Activated CD8-positive, alpha-beta memory T cell treated with anti-CD3 and anti-CD28 coated beads, Interleukin-2, amount 50 U/mL, for 1 hour (primary cell): ENCODE data around the gene TECPR2.
"Not testable (repeated sequence)": the region's sequence is repeated elsewhere in the genome, so short reads cannot be mapped to it uniquely, and the experiment has no call there.

ENCODE experiments used
- DNase-seq: peaks from one replicate; pipeline ENCODE4 v3.0.0-alpha.2; 2020; ENCODE audit errors: extremely low read depth

TECPR2 gene

DNA sequence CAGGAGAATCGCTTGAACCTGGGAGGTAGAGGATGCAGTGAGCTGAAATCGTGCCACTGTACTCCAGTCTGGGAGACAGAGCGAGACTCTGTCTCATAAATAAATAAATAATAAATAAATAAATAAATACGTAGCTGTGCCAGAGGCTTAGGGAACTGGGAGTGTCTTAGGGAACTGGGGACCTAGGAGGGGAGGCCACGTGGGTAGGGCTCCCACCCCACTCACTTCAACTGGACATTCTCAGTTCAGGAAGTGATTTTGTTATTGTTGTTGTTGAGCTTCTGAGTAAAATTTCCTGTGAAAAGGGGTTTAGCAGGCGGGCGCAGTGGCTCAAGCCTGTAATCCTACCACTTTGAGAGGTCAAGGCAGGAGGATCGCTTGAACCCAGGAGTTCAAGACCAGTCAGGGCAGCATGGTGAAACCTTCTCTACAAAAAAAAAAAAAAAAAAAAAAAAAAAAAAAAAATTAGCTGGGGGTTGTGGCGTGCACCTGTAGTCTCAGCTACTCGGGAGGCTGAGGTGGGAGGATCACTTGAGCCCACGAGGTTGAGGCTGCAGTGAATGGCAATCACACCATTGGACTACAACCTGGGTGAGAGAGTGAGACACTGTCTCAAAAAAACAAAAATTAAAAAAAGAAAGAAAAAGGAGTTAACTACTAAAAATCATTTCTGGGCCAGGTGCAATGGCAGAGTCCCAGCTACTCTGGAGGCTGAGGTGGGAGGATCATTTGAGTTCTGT, 165.9 kb downstream of the TECPR2 start:
- no peak for DNase-seq

- no peak for DNase-seq
These were observed 168.2 kb downstream of the TECPR2 start for GRCh38 chr14:102530828-102531478.

DNA sequence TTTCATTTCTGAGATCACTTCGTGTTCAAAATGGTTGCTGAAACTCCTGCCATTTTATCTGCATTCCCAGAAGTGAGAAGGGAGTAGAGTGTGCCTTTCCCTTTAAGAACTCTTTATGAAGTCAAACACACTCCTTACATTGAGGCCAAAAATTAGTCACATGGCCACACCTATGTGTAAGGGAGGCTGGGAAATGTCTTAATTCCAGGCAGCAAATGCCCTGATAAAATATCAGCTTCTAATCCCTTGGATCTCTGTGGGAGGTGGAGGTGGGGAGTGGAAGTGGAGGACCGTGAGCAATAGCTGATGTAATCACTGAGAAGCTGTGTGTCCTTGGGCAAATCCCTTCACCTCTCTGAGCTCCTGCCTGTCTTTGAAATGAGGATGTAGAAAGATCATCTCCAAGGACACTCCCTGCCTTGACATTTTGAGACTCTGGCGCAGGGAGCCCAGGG, 169.5 kb downstream of the TECPR2 start:
- no peak for DNase-seq

GRCh38 chr14:102537981-102538601, 175.3 kb downstream of the TECPR2 start:
- no peak for DNase-seq

DNA sequence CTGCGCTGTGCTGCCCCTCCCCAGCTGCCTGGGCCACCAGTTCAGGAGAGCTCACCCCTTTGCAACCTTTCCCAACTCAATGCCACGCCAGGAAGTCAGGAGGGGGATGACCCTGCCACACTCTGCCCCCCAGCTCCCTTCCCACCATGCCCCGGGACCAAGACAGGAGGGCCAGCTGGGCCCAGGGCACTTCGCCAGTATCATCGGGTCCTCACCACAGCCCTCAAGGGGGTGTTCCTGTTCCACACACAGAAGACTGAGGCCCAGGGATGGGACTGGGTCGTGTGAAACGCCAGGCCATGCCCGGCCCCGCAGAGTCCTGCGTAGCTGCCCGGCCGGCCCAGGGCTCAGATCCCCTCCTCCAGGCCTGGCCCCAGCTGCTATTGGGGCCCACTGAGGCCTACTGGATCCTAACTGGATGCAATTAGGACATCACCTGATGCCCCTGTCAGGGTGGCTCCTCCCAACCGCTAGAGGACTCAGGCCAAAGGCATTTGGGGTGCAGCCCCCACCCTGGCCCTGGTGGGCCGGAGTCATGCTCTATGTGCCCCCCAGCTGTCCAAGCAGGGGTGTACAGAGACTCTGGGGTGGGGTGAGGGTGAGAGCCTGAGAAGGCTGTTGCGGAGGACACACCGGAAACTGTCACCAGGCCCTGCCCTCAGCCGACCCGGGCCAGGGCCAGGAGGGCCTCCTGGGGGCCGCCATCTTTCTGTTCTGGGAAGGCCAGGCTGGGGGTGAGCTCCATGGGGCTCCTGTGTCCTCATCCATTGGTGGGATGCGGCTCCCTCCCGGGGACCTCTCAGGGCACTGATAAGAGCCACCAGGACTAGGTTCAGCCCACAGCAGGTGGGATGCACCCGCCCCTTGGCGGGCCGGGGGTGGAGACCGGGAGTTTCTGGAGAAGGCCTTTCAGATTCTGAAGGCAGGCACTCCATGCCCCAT, 176.1 kb downstream of the TECPR2 start:
- no peak for DNase-seq

DNA sequence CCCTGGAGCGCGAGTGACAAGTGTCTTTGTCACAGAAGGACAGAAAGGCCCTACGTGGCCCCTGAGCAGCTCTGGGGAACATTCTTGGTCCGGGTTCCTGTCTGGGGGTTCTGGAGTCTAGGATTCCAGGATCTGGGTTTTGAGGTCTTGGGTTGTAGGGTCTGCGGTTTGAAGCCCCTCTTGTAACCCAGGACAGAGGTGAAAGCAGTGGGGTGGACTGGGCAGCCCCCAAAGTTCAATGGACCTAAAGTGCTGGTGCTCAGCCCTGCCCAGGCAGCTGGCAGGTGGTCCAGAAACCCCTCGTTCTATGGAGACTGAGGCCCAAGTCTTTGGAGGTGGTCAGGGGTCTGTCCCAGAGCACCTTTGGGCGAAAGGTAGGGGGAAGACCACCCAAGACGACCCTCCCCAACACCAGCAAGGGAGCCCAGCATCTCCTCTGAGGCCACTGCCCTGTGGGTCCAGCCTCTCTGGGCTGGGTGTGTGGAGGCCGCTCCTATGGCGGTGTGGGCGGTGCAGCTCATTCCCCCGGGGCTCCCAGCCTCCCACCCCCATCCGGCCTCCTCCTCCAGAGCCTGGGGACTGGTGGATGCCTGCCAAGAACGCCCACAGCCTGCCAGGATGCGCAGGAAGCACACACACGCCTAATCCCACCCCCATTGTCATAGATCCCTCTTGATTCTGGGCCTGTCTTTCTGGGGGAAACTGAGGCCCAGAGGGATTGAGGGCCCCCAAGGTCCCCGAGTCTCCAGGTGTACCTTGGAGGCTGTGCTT, 177.0 kb downstream of the TECPR2 start:
- no peak for DNase-seq

- no peak for DNase-seq
These were observed 177.7 kb downstream of the TECPR2 start for GRCh38 chr14:102540315-102541028.

- not testable (repeated sequence) for DNase-seq
These were observed 178.3 kb downstream of the TECPR2 start for GRCh38 chr14:102541029-102541491.

GRCh38 chr14:102541771-102542170, 179.0 kb downstream of the TECPR2 start:
- no peak for DNase-seq

DNA sequence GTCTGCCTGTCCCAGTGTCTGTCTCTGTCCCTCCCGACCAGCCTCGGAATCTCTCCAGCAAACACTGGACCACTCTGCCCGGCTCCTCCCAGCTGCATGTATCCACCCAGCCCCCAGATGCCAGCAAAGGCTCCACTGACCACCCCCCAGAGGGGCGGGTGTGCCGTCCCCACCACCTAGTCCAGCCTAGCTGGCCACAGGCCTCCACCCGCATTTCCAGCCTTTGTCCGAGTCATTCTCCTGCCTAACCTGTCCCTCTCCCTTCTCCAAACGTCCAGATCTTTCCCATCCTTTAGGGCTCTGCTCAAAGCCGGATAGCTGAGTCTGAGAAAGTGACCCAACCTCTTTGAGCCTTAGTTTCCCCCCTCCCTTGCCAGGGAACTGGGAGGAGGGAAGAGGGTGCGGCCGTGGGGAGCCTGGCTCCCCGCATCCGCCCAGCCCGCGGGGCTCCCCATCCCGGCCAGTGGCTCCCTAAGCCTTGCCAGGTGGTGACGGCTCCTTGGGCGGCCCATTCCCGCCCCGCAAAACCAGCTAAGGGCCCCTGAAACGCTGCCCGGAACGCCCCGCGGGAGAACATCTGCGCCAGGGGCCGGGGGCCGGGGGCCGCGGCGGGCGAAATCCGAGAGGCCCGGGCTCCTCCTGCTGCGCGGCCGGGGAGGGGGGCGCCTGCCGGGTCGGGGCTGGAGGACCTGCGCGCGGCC, 181.5 kb downstream of the TECPR2 start:
- no peak for DNase-seq

DNA sequence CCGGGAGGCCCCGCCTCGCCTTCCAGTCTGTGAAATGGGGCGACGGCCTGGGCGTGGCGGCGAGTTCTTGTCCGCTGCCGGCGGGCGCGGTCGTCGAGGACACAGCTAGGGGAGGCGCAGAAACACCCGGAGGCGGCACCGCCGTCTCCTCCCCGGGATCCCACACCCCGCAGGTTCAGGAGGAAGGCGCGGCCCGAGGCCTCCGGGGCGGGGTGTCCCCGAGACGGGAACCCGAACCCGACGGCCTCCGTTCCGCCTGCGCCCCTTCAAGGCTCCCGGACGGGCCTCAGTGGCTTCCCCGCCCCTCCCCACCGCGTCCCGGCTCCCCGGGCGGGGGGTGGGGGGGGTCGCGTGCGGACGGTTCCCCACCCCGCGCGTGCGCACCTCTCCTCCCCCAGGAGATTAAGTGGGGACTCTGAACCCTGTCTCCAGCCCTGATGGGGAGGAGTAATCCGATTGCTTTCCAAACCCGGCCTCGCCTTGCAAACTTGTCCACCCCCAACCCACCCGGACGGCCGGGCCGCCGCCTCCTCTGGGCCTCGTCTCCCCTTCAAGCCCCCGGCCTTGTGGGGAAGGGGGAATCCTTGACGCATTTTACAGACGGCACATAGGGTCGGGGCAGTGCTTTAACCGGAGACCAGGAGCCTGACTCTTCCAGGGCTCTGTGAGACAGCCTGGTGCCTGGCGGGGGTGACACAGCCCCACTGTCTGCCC, 182.2 kb downstream of the TECPR2 start:
- DNase-seq: no peak

- DNase-seq: no peak
These were observed 182.9 kb downstream of the TECPR2 start for GRCh38 chr14:102545461-102546265.

- DNase-seq: no peak
These were observed 186.0 kb downstream of the TECPR2 start for GRCh38 chr14:102548616-102549240.

GRCh38 chr14:102550927-102551401, 188.2 kb downstream of the TECPR2 start:
- DNase-seq: not testable (repeated sequence)
